HEK293 (cell line): ENCODE measurements around the gene UBE2M.

ENCODE experiments used
- CTCF ChIA-PET: fragments of 350-600 bp; formaldehyde crosslinking; extraction: SDS; loops from one replicate; lab custom pipeline; 2021; ENCODE audit warnings: antibody characterized with exemption; lab: Yijun Ruan, JAX
- POLR2A ChIA-PET: fragments of 300-600 bp; formaldehyde crosslinking; extraction: SDS; loops from one replicate; lab custom pipeline; 2020; ENCODE audit warnings: antibody characterized with exemption, inconsistent platforms; lab: Yijun Ruan, JAX
- H3K27ac ChIP-seq: fragments of 200-500 bp; sonication (Bioruptor generic); 2 replicates; pipeline ENCODE4 v1.5.1; 2014; ENCODE audit warnings: low read depth, low read length, control low read depth, inconsistent platforms; ENCODE audit errors: extremely low read depth
- H3K36me3 ChIP-seq, 2 experiments: fragments of 200-500 bp in 1 of 2; sonication (Bioruptor generic) in 1 of 2; 1 replicate in 1 of 2; 2 replicates in 1 of 2; pipeline ENCODE4 v1.5.1; 2014 to 2017; ENCODE audit warnings: inconsistent platforms in 2 of 2, low read length in 2 of 2; ENCODE audit not compliant: control insufficient read depth in 2 of 2, insufficient read depth in 1 of 2
- H3K4me1 ChIP-seq: fragments of 200-500 bp; sonication (Bioruptor generic); 2 replicates; pipeline ENCODE4 v1.5.1; 2014; ENCODE audit warnings: mild to moderate bottlenecking, low read length, inconsistent platforms; ENCODE audit not compliant: control insufficient read depth, insufficient read depth
- H3K4me3 ChIP-seq: 2 replicates; pipeline ENCODE4 v1.5.1; 2011; ENCODE audit warnings: low read depth, mild to moderate bottlenecking, control low read depth, low read length, moderate library complexity
- H3K9me3 ChIP-seq: fragments of 200-500 bp; sonication (Bioruptor generic); 2 replicates; pipeline ENCODE4 v1.5.1; 2014; ENCODE audit warnings: low read depth, low read length, inconsistent platforms; ENCODE audit not compliant: control insufficient read depth, insufficient read depth
- HIC1 ChIP-seq: fragments of 450-650 bp; formaldehyde crosslinking; IDR thresholded peaks from 2 replicates; pipeline ENCODE4 v1.5.1; 2016; ENCODE audit warnings: missing biosample characterization, missing genetic modification characterization
- HOXA7 ChIP-seq: sonication (generic); formaldehyde crosslinking; IDR thresholded peaks from 2 replicates; pipeline ENCODE4 v1.8.1; 2022; ENCODE audit warnings: missing genetic modification reagents, borderline replicate concordance
- HOXC10 ChIP-seq: sonication (generic); formaldehyde crosslinking; IDR thresholded peaks from 2 replicates; pipeline ENCODE4 v1.8.1; 2023; ENCODE audit warnings: mild to moderate bottlenecking, missing genetic modification reagents
- SP7 ChIP-seq: fragments of 450-650 bp; formaldehyde crosslinking; IDR thresholded peaks from 2 replicates; pipeline ENCODE4 v1.5.1; 2016; ENCODE audit warnings: missing biosample characterization, missing genetic modification characterization
- ZNF10 ChIP-seq: fragments of 450-650 bp; formaldehyde crosslinking; IDR thresholded peaks from 2 replicates; pipeline ENCODE4 v1.5.1; 2017; ENCODE audit warnings: missing biosample characterization, missing genetic modification characterization
- ZNF132 ChIP-seq: fragments of 450-650 bp; formaldehyde crosslinking; IDR thresholded peaks from 2 replicates; pipeline ENCODE4 v1.5.1; 2017; ENCODE audit warnings: missing biosample characterization, missing genetic modification characterization, borderline replicate concordance
- ZNF174 ChIP-seq: fragments of 450-650 bp; formaldehyde crosslinking; IDR thresholded peaks from 2 replicates; pipeline ENCODE4 v1.5.0; 2017; ENCODE audit warnings: missing biosample characterization, mild to moderate bottlenecking, missing genetic modification characterization
- ZNF311 ChIP-seq: fragments of 450-650 bp; formaldehyde crosslinking; IDR thresholded peaks from 2 replicates; pipeline ENCODE4 v1.5.1; 2017; ENCODE audit warnings: missing biosample characterization, missing genetic modification characterization, borderline replicate concordance
- ZNF335 ChIP-seq: fragments of 450-650 bp; formaldehyde crosslinking; conservative IDR thresholded peaks from 2 replicates; pipeline ENCODE4 v1.5.1; 2016; ENCODE audit warnings: missing biosample characterization, missing genetic modification characterization
- ZNF350 ChIP-seq: fragments of 450-650 bp; formaldehyde crosslinking; IDR thresholded peaks from 2 replicates; pipeline ENCODE4 v1.5.0; 2017; ENCODE audit warnings: missing biosample characterization, mild to moderate bottlenecking, missing genetic modification characterization
- ZNF416 ChIP-seq: fragments of 450-650 bp; formaldehyde crosslinking; IDR thresholded peaks from 2 replicates; pipeline ENCODE4 v1.5.1; 2016; ENCODE audit warnings: missing biosample characterization, missing genetic modification characterization
- ZNF449 ChIP-seq: fragments of 450-650 bp; formaldehyde crosslinking; IDR thresholded peaks from 2 replicates; pipeline ENCODE4 v1.5.1; 2017; ENCODE audit warnings: missing biosample characterization, mild to moderate bottlenecking, missing genetic modification characterization, moderate library complexity
- ZNF473 ChIP-seq: fragments of 450-650 bp; formaldehyde crosslinking; IDR thresholded peaks from 2 replicates; pipeline ENCODE4 v1.5.1; 2017; ENCODE audit warnings: missing biosample characterization, missing genetic modification characterization
- ZNF513 ChIP-seq: fragments of 450-650 bp; IDR thresholded peaks from 2 replicates; pipeline ENCODE4 v1.5.1; 2018; ENCODE audit warnings: missing biosample characterization, missing genetic modification characterization
- ZNF677 ChIP-seq: fragments of 450-650 bp; IDR thresholded peaks from 2 replicates; pipeline ENCODE4 v1.5.0; 2018; ENCODE audit warnings: missing biosample characterization, mild to moderate bottlenecking, missing genetic modification characterization, moderate library complexity
- ZNF768 ChIP-seq: fragments of 450-650 bp; formaldehyde crosslinking; IDR thresholded peaks from 2 replicates; pipeline ENCODE4 v1.5.1; 2018; ENCODE audit warnings: missing biosample characterization, mild to moderate bottlenecking, missing genetic modification characterization
- ZSCAN18 ChIP-seq: fragments of 450-650 bp; formaldehyde crosslinking; IDR thresholded peaks from 2 replicates; pipeline ENCODE4 v1.5.1; 2016; ENCODE audit warnings: missing biosample characterization, missing genetic modification characterization

The UBE2M gene

GRCh38 chr19:58556622-58557220 lies 1.7 kb downstream of the UBE2M start:
- no peaks in the 10 kb centered on the region for H3K9me3 ChIP-seq
- H3K27ac ChIP-seq, result peak overlapping the region; percentile 99
- no peak for TF ChIP-seq ZNF768 (tag by site-specific recombination)
- 0 out of 2 replicates have a peak, but pooled peaks have one; percentile 53 for TF ChIP-seq HIC1 (tag by site-specific recombination)
- H3K4me1 ChIP-seq, result peaks cover 17% of the 10 kb centered on the region
- ChIA-PET POLR2A (interaction anchor here (2.1 to 4.0 kb wide), 2 partner anchors 11 to 37 kb away, joined by 13 to 62 read pairs; partner anchors contain the start of genes TRIM28 and ZBTB45), CTCF (interaction anchor here (0.5 to 1.2 kb wide), 5 partner anchors 16 to 190 kb away, joined by 3 to 4 read pairs (median 3); partner anchors contain the start of gene ZBTB45)
- peak overlapping the region; percentile 89 for H3K4me3 ChIP-seq
- H3K36me3 ChIP-seq, result peaks cover 25 to 51% of the 10 kb centered on the region in 2 experiments

GRCh38 chr19:58555920-58556621 lies 2.3 kb downstream of the UBE2M start:
- ChIA-PET CTCF (interaction anchor here (0.5 to 1.7 kb wide), 3 partner anchors 12 to 36 kb away, joined by 3 to 6 read pairs (median 4); partner anchors contain the start of gene TRIM28), POLR2A (interaction anchor here (1.2 to 4.6 kb wide), 10 partner anchors 8 to 193 kb away, joined by 3 to 128 read pairs (median 22); partner anchors contain the start of genes TRIM28, ZBTB45 and ZNF497)
- no peaks in the 10 kb centered on the region for H3K9me3 ChIP-seq
- H3K27ac ChIP-seq, result peak overlapping the region; percentile 99
- peaks cover 17% of the 10 kb centered on the region for H3K4me1 ChIP-seq
- no peak overlapping the region for H3K4me3 ChIP-seq
- peaks cover 31 to 51% of the 10 kb centered on the region in 2 experiments for H3K36me3 ChIP-seq
- TF ChIP-seq ZNF513 (tag by site-specific recombination) (no peak), ZSCAN18 (tag by site-specific recombination) (no peak), ZNF416 (tag by site-specific recombination) (no peak), HOXC10 (CRISPR knock-in tag) (no peak), SP7 (no peak), ZNF473 (tag by site-specific recombination) (no peak), ZNF10 (tag by site-specific recombination) (no peak), ZNF311 (tag by site-specific recombination) (no peak), ZNF350 (tag by site-specific recombination) (no peak), ZNF174 (no peak), ZNF335 (tag by site-specific recombination) (no peak), ZNF449 (no peak), HOXA7 (CRISPR knock-in tag) (no peak), ZNF677 (tag by site-specific recombination) (no peak), ZNF132 (tag by site-specific recombination) (no peak)
